ENCODE measurements around the gene USP6NL.

Gene USP6NL

DNA sequence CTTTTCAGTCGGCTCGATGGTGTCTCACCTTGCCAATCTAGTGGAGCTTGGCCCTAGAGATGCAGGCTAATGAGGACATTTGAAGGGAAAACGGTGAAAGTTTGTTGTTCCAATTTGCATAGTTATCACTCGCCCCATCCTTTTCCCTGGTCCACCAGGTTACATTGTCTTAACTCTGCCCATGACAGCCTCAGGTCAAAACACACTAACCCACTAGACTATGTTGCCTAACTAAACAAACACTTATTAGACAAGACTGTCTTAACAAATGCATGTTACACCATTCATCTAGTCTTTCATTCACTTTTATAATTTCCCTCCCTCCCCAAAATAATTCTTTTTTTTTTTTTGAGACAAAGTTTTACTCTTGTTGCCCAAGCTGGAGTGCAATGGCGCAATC lies 40.7 kb downstream of the USP6NL start:
- no peak for DNase-seq (ENCODE audit: low read depth, low spot score)

DNA sequence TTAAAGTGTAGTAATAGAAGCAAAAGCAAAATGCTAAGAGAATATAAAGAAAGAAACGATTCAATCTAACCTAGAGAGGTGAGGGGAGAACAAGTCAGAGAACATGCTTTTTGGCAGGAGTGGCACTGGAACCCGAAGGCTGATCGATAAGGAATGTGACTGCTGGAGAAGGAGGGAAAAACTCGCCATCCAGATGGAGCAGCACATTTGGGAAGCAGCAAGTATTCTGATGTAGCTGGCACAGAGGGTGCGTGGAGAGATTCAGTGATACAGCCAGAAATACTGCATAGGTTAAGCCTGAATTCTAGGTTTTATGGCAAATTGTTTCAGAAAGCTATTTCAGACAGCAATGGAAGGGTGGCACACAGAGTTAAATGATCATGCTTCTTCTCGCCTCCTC lies 42.0 kb downstream of the USP6NL start:
- DNase-seq (ENCODE audit: low read depth, low spot score): no peak
- in situ Hi-C loops (cut with HindIII; ENCODE audit: low sequenced_read_pairs): no loop called here
- TF ChIP-seq, protein P1, sequence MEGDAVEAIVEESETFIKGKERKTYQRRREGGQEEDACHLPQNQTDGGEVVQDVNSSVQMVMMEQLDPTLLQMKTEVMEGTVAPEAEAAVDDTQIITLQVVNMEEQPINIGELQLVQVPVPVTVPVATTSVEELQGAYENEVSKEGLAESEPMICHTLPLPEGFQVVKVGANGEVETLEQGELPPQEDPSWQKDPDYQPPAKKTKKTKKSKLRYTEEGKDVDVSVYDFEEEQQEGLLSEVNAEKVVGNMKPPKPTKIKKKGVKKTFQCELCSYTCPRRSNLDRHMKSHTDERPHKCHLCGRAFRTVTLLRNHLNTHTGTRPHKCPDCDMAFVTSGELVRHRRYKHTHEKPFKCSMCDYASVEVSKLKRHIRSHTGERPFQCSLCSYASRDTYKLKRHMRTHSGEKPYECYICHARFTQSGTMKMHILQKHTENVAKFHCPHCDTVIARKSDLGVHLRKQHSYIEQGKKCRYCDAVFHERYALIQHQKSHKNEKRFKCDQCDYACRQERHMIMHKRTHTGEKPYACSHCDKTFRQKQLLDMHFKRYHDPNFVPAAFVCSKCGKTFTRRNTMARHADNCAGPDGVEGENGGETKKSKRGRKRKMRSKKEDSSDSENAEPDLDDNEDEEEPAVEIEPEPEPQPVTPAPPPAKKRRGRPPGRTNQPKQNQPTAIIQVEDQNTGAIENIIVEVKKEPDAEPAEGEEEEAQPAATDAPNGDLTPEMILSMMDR (IDR thresholded peaks at IDR 0.05; ENCODE audit: low read depth, low read length): no peak
- no peak overlapping the region for H3K4me3 ChIP-seq (ENCODE audit: low read depth, low read length)

More for the DNA sequence above, 40.7 kb downstream of the USP6NL start:
- no peak overlapping the region for H3K4me3 ChIP-seq (ENCODE audit: low read depth, low read length)
- TF ChIP-seq, protein P1 (IDR thresholded peaks at IDR 0.05; ENCODE audit: low read depth, low read length): no peak
- in situ Hi-C loops (cut with HindIII; ENCODE audit: low sequenced_read_pairs): no loop called here

DNA sequence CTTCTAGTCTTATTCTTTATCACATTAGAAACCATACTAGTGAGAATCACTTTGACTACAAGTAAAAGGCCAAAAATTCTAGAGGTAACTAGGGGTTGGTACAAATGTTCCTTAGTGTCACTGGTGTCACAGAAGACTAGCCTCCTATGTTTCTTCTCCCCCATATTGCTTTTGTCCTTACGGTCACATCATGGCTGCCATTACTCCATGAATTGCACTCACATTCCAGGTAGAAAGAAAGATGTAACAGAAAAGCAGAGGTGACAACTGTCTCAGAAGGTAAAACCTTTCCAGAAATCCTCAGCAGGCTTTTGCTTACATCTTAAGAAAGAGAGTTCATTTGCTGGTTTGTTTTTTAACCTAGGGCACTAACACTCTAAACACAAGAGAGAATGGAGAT lies 42.9 kb downstream of the USP6NL start:
- H3K4me3 ChIP-seq (ENCODE audit: low read depth, low read length): no peak overlapping the region
- in situ Hi-C loops (cut with HindIII; ENCODE audit: low sequenced_read_pairs): no loop called here
- TF ChIP-seq, protein P1 (IDR thresholded peaks at IDR 0.05; ENCODE audit: low read depth, low read length): no peak
- DNase-seq (ENCODE audit: low read depth, low spot score): no peak

DNA sequence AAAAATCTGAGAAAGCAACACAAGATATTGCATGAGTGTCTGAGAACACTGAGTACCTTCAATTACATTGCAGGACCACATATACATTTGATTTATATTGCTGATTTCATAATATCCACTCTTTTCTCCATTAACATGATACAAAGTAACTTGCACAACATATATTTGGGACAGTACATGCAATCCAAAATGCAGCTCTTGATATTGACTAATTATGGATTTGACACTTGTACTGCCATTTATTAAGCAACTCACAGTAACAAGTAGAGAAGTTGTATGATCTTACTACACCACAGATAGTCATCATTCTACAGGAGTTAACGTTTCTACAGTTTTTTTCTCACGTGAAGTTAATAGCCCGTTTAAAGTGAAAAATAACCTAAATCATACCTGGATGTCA lies 46.7 kb downstream of the USP6NL start:
- no peak for DNase-seq (ENCODE audit: low read depth, low spot score)
- TF ChIP-seq, protein P1 (IDR thresholded peaks at IDR 0.05; ENCODE audit: low read depth, low read length): no peak

DNA sequence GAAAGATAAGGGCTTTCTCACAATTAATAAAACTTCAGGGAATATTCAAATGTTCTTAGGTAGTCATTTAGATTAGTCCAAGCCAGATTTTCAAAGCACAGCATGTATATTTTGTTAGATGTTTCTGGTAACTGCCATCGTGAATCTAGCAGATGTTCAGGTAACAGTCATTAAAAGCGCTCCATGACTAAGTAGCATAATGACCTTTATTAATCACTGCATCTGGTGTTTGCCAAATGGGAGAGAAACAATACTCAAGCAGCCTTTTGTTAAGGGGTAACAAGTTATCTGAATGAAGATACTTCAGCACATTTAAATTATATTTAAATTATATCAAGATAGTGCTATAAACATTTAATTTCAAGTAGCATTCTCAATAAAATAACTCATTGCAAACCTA lies 47.5 kb downstream of the USP6NL start:
- TF ChIP-seq, protein P1 (IDR thresholded peaks at IDR 0.05; ENCODE audit: low read depth, low read length): no peak
- H3K4me3 ChIP-seq (ENCODE audit: low read depth, low read length): no peak overlapping the region
- no peak for DNase-seq (ENCODE audit: low read depth, low spot score)
- in situ Hi-C loops (cut with HindIII; ENCODE audit: low sequenced_read_pairs): no loop called here

More for the DNA sequence above, 46.7 kb downstream of the USP6NL start:
- in situ Hi-C loops (cut with HindIII; ENCODE audit: low sequenced_read_pairs): no loop called here
- no peak overlapping the region for H3K4me3 ChIP-seq (ENCODE audit: low read depth, low read length)

DNA sequence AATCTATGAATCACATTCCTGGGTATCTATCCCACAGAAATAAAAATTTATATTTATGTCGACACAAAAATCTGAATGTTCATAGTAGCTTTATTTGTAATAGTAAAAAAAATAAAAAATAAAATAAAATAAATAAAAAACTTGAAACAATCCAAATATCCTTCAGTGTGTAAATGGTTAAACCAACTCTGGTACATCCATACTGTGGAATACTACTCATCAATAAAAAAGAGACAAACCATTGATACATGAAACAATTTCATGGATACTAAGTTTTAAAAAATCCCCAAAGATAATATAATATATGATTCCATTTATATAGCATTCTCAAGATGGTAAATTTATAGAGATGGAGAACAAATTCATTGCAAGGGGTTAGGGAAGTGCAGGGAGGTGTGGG lies 48.6 kb downstream of the USP6NL start:
- TF ChIP-seq, protein P1 (IDR thresholded peaks at IDR 0.05; ENCODE audit: low read depth, low read length): no peak
- DNase-seq (ENCODE audit: low read depth, low spot score): no peak
- no peak overlapping the region for H3K4me3 ChIP-seq (ENCODE audit: low read depth, low read length)
- in situ Hi-C loops (cut with HindIII; ENCODE audit: low sequenced_read_pairs): no loop called here
